Right hindlimb (tissue), 1 donor: ENCODE results near the gene GOLGA8G.
"Not testable (repeated sequence)": the region's sequence is repeated elsewhere in the genome, so short reads cannot be mapped to it uniquely, and the experiment has no call there.

Experiments
- DNase-seq: peaks from one replicate; pipeline ENCODE4 v3.0.0-alpha.2; 2018

The GOLGA8G gene

DNA sequence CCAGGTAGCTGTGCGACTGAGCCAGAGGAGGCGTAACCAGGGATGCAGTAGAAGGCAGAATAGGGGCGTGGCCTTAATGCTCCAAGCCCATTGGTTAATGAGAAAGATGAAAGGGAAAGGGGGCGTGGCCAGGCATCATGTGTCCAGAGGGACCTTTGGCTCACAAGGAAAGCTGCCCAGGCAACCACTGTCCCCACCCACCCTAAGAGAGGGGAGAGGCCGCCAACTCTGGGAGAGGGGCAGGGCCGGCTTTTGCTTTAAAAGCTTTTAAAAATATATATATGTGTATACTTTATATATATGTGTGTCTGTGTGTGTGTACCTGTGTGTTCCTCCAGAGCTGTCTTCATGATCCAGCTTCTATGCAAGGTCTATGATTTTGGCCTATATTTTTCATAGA lies at the start of gene GOLGA8G:
TSS of gene GOLGA8G (minus strand) at position 18 of the 400 bp plus-strand sequence. CDS start 62 bp downstream, outside the sequence.
- DNase-seq: not testable (repeated sequence)

- DNase-seq: not testable (repeated sequence)
These were observed 40.6 kb upstream of the GOLGA8G start for GRCh38 chr15:28573351-28573750.

DNA sequence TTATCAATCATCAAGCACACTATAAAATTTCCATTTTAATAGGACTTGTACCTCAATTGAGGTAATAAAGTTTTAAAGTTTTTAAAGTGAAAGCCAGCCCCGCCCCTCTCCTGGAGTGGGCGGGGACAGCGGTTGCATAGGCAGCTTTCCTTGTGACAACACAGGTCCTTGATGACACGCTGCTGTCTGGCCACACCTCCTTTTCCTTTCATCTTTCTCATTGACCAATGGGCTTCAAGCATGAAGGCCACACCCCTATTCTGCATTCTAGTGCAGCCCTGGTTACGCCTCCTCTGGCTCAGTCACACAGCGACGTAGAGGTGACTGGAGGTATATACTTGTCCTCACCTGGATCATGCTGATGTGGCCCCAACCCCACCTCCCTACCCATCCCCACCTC lies 20.5 kb upstream of the GOLGA8G start, which contains the start of gene GOLGA6L25:
TSS of gene GOLGA6L25 (plus strand) at position 301 of the 400 bp plus-strand sequence. CDS start at position 362, 61 bp downstream.
- not testable (repeated sequence) for DNase-seq

DNA sequence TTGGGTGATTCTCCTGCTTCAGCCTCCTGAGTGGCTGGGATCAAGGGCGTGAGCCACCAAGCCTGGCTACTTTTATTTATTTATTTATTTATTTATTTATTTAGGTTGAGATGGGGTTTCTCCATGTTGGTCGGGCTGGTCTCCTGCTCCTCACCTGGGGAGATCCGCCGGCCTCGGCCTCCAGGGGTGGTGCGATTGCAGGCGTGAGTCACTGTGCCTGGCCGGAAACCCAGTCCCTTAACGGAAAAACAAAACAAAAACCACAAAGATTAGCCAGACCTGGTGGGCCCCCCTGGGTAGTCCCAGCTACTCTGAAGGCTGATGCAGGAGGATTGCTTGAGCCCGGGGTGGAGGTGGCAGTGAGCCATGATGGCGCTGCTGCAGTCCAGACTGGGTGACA lies 17.6 kb downstream of the GOLGA8G start:
- not testable (repeated sequence) for DNase-seq

DNA sequence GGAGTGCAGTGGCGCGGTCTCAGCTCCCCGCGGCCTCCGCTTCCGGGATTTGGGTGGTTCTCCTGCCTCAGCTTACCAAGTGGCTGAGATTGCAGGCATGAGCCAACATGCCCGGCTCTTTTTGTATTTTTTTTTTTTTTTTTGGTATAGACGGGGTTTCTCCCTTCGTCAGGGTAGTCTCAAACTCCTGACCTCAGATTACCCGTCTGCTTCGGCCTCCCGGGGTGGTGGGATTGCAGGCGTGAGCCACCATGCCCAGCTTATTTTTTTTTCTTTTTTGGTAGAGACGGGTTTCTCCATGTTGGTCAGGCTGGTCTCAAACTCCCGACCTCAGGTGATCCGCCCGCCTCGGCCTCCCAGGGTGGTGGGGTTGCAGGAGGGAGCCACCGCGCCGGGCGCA lies 18.6 kb downstream of the GOLGA8G start:
- not testable (repeated sequence) for DNase-seq

GRCh38 chr15:28508217-28508889 lies 24.4 kb downstream of the GOLGA8G start:
- DNase-seq: not testable (repeated sequence)

GRCh38 chr15:28481340-28481739 lies 51.4 kb downstream of the GOLGA8G start:
- DNase-seq: not testable (repeated sequence)
